Left ventricle myocardium superior (tissue), 1 donor: ENCODE data around the gene IL6R. TPM values are rescaled to one million over a fixed set of nuclear protein-coding genes. Genes with fewer than 3 reads are reported as not detected.
"Not testable (repeated sequence)": the region's sequence is repeated elsewhere in the genome, so short reads cannot be mapped to it uniquely, and the experiment has no call there.

ENCODE experiments used
- ATAC-seq: fragments of 200-7000 bp; cut with Tn5 transposase; one replicate; pipeline ENCODE4 v1.9.1; 2020; ENCODE audit warnings: mild to moderate bottlenecking, moderate library complexity
- DNase-seq: peaks from one replicate; pipeline ENCODE4 v3.0.0-alpha.2; 2020
- intact Hi-C: fragments of 100-400 bp; cut with micrococcal nuclease; formaldehyde crosslinking; loops from one replicate; pipeline ENCODE4 v1.11.0; 2022
- total RNA-seq: library from RNA; stranded (reverse); fragmentation: NEBNext Ultra II Directional; extraction: Animal tissue kit (Norgen Biotek cat#: 25700); gene quantifications from one replicate; pipeline ENCODE4 v1.2.1, GENCODE V29; 2021
- donor health status: DM: no; HTN: yes; CAD: no; lungs with severe emphysema.

The IL6R gene
- total RNA-seq, 1 donor from 2014 or later: 15.3 TPM

DNA sequence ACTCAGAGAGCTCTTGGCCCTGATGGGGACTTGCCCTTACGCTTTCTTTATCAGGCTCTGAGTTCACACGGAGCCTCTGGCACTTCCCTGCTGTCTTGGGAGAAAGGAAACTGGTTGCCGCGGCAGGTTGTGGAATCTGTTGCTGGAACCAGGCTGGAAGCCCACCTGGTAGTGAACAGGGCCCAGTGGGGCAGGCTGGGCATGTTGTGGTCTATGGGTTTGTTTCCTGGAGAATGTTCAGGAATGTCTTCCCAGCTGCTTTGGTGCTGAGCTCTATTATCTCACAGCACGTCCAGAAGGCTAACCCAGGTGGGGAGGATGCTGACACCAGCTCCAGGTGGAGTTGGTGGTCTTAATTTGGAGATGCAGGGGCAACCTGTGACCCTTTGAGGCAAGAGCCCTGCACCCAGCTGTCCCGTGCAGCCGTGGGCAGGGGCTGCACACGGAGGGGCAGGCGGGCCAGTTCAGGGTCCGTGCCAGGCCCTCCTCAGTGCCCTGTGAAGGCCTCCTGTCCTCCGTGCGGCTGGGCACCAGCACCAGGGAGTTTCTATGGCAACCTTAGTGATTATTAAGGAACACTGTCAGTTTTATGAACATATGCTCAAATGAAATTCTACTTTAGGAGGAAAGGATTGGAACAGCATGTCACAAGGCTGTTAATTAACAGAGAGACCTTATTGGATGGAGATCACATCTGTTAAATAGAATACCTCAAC is 63.5 kb downstream of the IL6R start:
- intact Hi-C loops: no loop called here
- ATAC-seq: no peak
- DNase-seq: no peak

- intact Hi-C loops: no loop called here
- ATAC-seq: no peak
Measured at GRCh38 chr1:154469844-154470560, 64.9 kb downstream of the IL6R start.

GRCh38 chr1:154471304-154471703 is 66.2 kb downstream of the IL6R start:
- DNase-seq (no peak), ATAC-seq (no peak)
- intact Hi-C loops: no loop called here

More at GRCh38 chr1:154469844-154470560, 64.9 kb downstream of the IL6R start:
- no peak for DNase-seq

- DNase-seq (no peak), ATAC-seq (peak; percentile 52)
- intact Hi-C loops: no loop called here
Measured at GRCh38 chr1:154474802-154475201, 69.7 kb downstream of the IL6R start.

- no peak for ATAC-seq
- no peak for DNase-seq
- intact Hi-C loops: no loop called here
Measured at GRCh38 chr1:154476791-154477190, 71.6 kb downstream of the IL6R start.

DNA sequence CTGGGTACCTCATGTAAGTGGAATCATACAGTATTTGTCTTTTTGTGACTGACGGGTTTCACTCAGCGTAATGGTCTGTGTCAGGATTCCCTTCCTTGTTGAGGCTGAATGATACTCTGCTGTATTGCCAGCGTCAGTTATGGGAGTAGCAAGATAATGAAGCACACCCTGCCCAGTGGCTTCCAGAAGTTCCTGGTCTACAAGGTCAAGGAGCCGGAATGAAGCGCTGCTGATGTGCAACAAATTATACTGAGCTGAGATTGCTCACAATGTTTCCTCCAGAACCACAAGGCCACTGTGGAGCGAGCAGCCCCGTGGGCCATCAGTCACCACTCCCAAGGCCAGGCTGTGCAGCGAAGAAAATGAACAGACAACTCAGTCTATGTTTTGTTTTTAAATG is 72.9 kb downstream of the IL6R start:
- ATAC-seq: no peak
- no peak for DNase-seq
- intact Hi-C loops: no loop called here

GRCh38 chr1:154478639-154479038 is 73.5 kb downstream of the IL6R start:
- no peak for ATAC-seq
- no peak for DNase-seq
- intact Hi-C loops: no loop called here

DNA sequence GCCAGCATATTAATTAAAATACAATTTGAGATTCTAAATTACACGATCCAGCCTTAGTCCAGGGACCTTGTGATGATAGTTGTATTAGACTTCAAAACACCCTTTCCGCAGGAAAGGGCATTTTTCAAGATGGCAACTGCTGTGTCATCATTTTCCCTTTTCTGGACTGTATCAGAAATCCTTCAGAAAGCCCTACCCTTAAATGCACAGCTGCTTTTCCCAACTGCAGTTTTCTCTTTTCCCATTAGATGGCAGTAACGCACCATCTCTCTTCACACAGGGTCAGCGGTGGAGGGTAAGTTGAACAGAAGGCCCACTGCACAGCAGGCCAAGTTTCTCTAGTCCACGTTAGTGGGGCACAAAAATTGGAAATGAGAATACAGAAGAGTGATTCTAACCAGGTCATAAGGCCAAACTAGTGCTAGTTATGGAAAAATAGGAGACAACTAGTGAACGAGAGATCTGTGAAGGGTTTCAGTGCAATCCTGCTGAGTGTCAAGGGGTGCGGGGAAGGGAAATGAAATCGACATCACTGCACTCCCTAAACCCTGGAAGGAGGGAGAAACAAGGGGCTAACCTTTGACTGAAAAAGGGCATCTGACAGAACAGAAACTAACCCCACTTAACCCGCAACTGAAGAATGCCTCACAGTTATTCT is 74.8 kb downstream of the IL6R start:
- DNase-seq (no peak), ATAC-seq (peak; percentile 91)
- intact Hi-C loops: loop anchor here (5.0 kb wide), 1 partner anchor 67 kb away; no protein-coding TSS in a partner anchor

- intact Hi-C loops: loop anchor here (5.0 kb wide), 1 partner anchor 66 kb away; no protein-coding TSS in a partner anchor
- DNase-seq (no peak), ATAC-seq (no peak)
Measured at GRCh38 chr1:154481053-154481452, 75.9 kb downstream of the IL6R start.

DNA sequence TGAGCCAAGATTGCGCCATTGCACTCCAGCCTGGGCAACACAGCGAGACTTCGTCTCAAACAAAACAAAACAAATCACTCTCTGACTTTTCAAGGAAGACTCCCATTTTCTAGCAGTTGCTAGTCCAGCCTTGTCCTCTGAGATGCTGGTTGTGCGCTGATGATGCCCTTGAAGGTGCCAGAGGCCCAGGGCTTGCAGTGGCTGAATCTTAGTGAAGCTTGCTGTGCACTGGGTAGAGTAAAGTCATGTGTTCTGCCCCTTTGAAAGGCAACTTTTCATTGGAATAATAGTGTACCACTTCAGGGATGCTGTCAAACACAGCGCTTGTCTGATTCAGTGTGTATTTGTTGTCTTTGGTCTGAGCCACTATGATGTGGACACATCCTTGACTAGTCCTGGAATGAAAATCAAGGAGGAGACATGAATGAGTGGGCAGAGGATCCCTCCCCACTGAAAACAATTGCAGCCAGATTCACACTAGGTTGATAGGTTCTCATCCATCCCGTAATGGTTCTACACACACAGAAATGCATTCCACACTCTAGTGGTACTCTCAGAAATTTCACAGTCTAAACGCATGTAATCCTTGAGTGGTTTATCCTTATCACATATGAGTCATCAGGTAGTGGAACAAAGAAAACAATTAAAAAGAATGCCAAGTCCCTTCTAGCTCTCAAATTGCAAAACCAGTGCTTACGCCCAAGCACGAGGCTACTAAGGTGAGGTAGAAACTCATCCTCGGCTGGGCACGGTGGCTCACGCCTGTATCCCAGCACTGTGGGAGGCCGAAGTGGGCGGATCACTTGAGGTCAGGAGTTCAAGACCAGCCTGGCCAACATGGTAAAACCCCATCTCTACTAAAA is 79.0 kb downstream of the IL6R start:
- intact Hi-C loops: loop anchor here (5.0 kb wide), 1 partner anchor 63 kb away; no protein-coding TSS in a partner anchor
- peak; percentile 39 for ATAC-seq
- no peak for DNase-seq

DNA sequence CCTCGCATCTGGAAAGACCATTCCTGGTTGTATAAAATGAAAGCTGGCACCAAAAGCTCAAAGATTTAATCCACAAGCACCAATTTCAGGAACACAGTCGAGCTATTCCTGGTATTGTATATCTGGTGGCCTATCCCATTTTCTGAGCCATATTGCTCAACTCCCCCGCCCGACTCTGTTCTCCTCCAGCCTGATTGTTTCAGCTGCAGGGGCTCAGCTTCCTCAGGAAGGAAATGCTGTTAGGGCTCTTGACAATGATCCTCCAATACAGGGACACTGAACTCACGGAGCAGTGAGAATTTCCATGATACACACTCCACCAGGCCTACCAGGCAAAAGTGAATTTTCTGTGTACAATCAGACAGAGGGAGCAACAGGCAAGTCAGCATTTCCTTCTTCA is 80.0 kb downstream of the IL6R start:
- DNase-seq (no peak), ATAC-seq (peak; percentile 83)
- intact Hi-C loops: no loop called here

DNA sequence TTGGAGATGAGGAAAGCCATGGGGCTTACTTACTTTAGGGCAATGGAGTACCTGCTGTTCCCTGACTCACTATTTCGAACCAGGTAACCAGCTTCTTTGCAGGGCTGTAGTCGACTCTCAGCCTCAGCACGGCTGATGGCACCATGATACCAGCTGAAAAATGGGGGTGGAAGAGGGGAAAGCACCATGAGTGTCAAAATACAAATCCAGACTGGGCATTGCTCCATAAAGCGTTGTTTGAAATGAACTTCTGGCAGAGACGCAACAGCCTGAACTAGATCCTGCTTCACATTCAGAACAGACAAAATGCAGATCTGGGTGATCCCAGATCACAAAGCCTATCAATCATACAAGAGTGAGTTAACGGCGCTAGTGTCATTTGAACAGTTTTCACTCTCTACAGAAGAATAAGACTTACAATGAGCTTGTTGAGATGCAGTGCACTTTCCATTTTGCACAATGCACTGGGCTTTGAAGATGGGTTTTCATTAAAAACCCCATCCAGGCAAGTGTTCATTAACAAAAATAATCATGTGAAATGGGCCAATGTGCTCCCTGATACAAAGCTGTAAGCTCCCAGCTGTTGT is 80.9 kb downstream of the IL6R start:
- intact Hi-C loops: no loop called here
- DNase-seq (no peak), ATAC-seq (no peak)

DNA sequence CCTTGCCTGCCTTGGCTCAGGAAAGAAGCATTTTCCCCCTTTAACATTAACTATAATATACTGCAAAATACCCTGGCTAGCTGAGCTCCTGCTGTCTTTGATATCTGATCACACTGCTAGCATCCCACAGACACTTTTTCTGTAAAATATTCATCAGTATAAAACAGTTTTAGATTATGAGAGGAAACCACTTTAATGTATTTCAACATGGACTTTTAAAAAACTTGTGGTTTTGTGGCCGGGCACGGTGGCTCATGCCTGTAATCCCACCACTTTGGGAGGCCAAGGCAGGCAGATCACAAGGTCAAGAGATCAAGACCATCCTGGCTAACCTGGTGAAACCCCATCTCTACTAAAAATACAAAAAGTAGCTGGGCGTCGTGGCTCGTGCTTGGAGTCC is 81.6 kb downstream of the IL6R start:
- DNase-seq, ATAC-seq, intact Hi-C loops: not testable (repeated sequence)

DNA sequence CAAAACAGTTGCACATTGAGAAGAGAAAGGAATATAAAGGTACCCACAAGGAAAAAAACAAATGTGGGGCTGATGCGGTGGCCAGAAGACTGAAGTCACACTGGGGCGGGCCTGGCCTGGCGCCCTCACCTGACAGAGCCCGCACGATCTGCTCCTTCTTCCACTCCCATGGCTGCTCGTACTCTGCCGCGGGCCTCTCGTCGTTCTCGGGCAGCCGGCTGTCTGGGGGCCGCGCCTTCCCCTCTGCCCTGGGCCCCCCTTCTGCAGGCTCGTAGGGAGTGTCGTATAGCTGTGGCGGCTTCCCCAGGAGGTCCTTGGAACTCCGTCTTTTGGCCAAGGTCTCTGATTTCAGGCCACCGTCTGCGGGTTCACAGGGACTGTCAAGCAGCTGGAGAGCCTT is 83.8 kb downstream of the IL6R start:
- intact Hi-C loops: no loop called here
- DNase-seq: no peak
- no peak for ATAC-seq

GRCh38 chr1:154489695-154490274 is 84.6 kb downstream of the IL6R start:
- ATAC-seq: no peak
- intact Hi-C loops: no loop called here
- no peak for DNase-seq

DNA sequence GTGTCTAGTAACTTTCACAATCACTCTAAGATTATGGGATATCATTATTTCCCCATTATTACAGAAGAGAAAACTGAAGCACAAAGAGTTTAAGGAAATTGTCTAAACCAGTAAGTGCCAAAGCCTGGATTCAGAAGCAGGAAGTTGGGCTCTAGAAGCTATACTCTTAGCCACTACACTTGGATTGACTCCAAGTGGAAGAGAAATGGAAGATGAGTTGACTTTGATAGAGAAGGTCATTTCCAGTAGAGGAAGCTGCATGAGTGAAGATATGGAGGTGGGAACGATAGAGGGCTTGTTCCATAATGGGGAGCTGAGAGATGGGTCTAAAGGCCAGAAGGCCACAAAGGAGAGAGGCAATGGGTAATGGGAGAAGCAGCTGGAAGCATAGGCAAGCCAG is 85.2 kb downstream of the IL6R start:
- DNase-seq: no peak
- ATAC-seq: peak; percentile 27
- intact Hi-C loops: no loop called here

DNA sequence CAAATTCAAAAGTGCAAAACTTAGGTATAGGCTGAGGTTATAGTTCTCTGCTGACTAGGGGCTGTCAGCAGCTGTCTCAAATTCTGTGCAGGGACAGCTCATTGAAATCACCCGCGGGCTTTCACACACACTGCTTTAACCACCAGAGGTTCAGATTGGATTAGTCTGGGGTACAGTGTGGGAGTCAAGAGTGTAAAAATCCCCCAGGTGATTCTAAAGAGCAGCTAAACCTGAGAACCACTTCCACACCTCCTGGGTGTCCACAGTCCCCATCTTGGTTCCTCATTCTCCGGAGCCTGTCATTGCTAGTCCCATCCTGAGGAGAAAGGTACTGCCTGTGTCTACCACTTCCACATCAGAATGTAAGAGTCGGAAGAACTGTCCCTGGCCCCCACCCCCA is 87.0 kb downstream of the IL6R start:
- ATAC-seq: no peak
- no peak for DNase-seq
- intact Hi-C loops: no loop called here

- DNase-seq: peak; percentile 49
- intact Hi-C loops: no loop called here
- peak; percentile 82 for ATAC-seq
Measured at GRCh38 chr1:154493276-154493675, 88.1 kb downstream of the IL6R start.
